ACC112 (cell line): ENCODE results near the gene TRIP12.
"Not testable (repeated sequence)": the region's sequence is repeated elsewhere in the genome, so short reads cannot be mapped to it uniquely, and the experiment has no call there.

ENCODE experiments used
- H2AFZ ChIP-seq: fragments of 200-600 bp; sonication (generic); one replicate; pipeline ENCODE4 v1.6.0; 2017; ENCODE audit warnings: antibody characterized with exemption, low read length; ENCODE audit not compliant: unreplicated experiment
- H3K27ac ChIP-seq: fragments of 200-600 bp; sonication (generic); 2 replicates; pipeline ENCODE4 v1.5.1; 2014; ENCODE audit warnings: low read depth, mild to moderate bottlenecking, antibody characterized with exemption, low read length, moderate library complexity
- H3K27me3 ChIP-seq: fragments of 200-600 bp; sonication (generic); 2 replicates; pipeline ENCODE4 v1.6.1; 2014; ENCODE audit warnings: mild to moderate bottlenecking, antibody characterized with exemption, low read length, moderate library complexity, mixed read lengths; ENCODE audit not compliant: insufficient read depth
- H3K36me3 ChIP-seq: fragments of 200-600 bp; sonication (generic); 2 replicates; pipeline ENCODE4 v1.6.1; 2016; ENCODE audit warnings: mild to moderate bottlenecking, antibody characterized with exemption, low read length, moderate library complexity, mixed read lengths; ENCODE audit not compliant: insufficient read depth
- H3K4me1 ChIP-seq: fragments of 200-600 bp; sonication (generic); one replicate; pipeline ENCODE4 v1.6.1; 2016; ENCODE audit warnings: low read length, mixed read lengths; ENCODE audit not compliant: insufficient read depth, unreplicated experiment, control insufficient read depth
- H3K4me3 ChIP-seq: fragments of 200-600 bp; sonication (generic); 2 replicates; pipeline ENCODE4 v1.5.1; 2014; ENCODE audit warnings: mild to moderate bottlenecking, low read depth, low read length
- H3K79me2 ChIP-seq: fragments of 200-600 bp; sonication (generic); one replicate; pipeline ENCODE4 v1.6.0; 2016; ENCODE audit warnings: low read length; ENCODE audit not compliant: control insufficient read depth, unreplicated experiment, insufficient read depth

Gene TRIP12

GRCh38 chr2:229775614-229776313, 146.0 kb downstream of the TRIP12 start:
- H3K4me1 ChIP-seq: peaks cover 4% of the 10 kb centered on the region
- no peak overlapping the region for H2AFZ ChIP-seq
- H3K79me2 ChIP-seq: peaks cover 18% of the 10 kb centered on the region
- H3K27ac ChIP-seq: no peak overlapping the region
- H3K4me3 ChIP-seq: no peak overlapping the region
- H3K36me3 ChIP-seq: peaks cover 51% of the 10 kb centered on the region
- no peaks in the 10 kb centered on the region for H3K27me3 ChIP-seq

- no peak overlapping the region for H3K4me3 ChIP-seq
- H3K4me1 ChIP-seq: no peaks in the 10 kb centered on the region
- H3K36me3 ChIP-seq: peaks cover 47% of the 10 kb centered on the region
- H3K79me2 ChIP-seq: peaks cover 4% of the 10 kb centered on the region
- no peaks in the 10 kb centered on the region for H3K27me3 ChIP-seq
- no peak overlapping the region for H3K27ac ChIP-seq
- no peak overlapping the region for H2AFZ ChIP-seq
Measured at GRCh38 chr2:229774237-229774636, 147.6 kb downstream of the TRIP12 start.

GRCh38 chr2:229768235-229768634, 153.6 kb downstream of the TRIP12 start:
- Histone ChIP-seq H3K36me3 (peaks cover 70% of the 10 kb centered on the region), H3K4me1 (no peaks in the 10 kb centered on the region), H2AFZ (no peak overlapping the region), H3K4me3 (no peak overlapping the region), H3K79me2 (no peaks in the 10 kb centered on the region), H3K27me3 (no peaks in the 10 kb centered on the region), H3K27ac (no peak overlapping the region)

DNA sequence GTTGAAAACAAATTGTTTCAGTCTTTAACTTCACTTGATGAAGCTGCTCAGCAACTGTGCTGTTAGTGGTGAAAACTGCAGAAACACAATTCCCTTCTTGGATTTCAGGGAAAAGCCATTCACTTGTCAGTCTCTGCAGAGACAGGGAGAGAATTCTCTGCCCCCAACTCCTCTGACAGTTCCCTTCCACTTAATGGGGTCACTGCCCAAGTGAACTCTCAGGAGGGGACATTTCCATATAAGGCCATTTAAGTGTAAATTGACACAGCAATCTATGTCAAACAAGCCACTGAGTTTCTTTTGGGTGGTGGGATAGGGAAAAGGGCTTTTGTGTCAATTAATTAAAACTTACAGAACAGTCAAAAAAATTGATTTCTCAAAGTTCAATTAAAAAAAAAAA, 156.1 kb downstream of the TRIP12 start:
- no peaks in the 10 kb centered on the region for H3K4me1 ChIP-seq
- H3K4me3 ChIP-seq: no peak overlapping the region
- H3K79me2 ChIP-seq: no peaks in the 10 kb centered on the region
- no peak overlapping the region for H3K27ac ChIP-seq
- H3K27me3 ChIP-seq: no peaks in the 10 kb centered on the region
- H3K36me3 ChIP-seq: peaks cover 60% of the 10 kb centered on the region
- H2AFZ ChIP-seq: no peak overlapping the region

DNA sequence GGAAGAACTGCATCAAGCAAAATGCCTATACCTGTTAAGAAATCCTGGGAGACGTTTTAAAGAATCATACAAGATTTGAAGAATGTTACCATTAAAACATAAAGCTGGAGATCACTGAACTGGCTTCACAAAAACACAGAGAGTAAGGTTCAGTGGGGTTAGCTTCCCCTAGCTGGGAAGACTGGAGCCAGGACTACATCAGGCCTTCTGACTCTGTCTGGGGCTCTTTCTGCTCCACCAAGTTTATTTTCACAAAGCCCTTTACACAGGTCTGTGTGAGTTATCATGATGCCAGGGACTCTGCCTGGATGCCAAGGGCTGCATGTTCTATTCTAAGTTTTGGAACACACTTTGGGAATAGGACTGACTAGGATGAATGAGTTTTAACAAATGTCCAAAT, 160.1 kb downstream of the TRIP12 start:
- Histone ChIP-seq H3K79me2 (no peaks in the 10 kb centered on the region), H2AFZ (no peak overlapping the region), H3K4me1 (no peaks in the 10 kb centered on the region), H3K36me3 (peaks cover 34% of the 10 kb centered on the region), H3K27me3 (no peaks in the 10 kb centered on the region), H3K27ac (no peak overlapping the region), H3K4me3 (no peak overlapping the region)

- H3K27ac ChIP-seq, H3K27me3 ChIP-seq, H3K4me1 ChIP-seq, H3K79me2 ChIP-seq, H2AFZ ChIP-seq, H3K36me3 ChIP-seq, H3K4me3 ChIP-seq: not testable (repeated sequence)
Measured at GRCh38 chr2:229757462-229757861, 164.3 kb downstream of the TRIP12 start.

GRCh38 chr2:229752970-229753729, 168.7 kb downstream of the TRIP12 start:
- H3K4me1 ChIP-seq: no peaks in the 10 kb centered on the region
- H3K27ac ChIP-seq: no peak overlapping the region
- no peak overlapping the region for H3K4me3 ChIP-seq
- H3K79me2 ChIP-seq: no peaks in the 10 kb centered on the region
- H3K36me3 ChIP-seq: no peaks in the 10 kb centered on the region
- H2AFZ ChIP-seq: no peak overlapping the region
- H3K27me3 ChIP-seq: no peaks in the 10 kb centered on the region

DNA sequence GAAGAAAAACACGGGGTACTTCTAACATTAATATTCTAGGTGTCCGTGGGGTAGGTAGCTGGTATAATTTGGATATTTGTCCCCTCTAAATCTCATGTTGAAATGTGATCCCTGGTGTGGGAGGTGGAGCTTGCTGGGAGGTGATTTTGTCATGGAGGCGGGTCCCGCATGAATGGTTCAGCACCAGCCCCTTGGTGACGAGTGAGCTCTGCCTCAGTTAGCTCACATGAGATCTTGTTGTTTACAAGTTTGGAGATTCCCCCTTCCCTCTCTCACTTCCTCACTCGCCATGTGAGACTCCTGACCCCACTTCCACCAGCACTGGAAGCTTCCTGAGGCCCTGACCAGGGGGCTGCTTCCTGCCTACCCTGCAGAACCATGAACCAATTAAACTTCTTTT, 172.0 kb downstream of the TRIP12 start:
- Histone ChIP-seq H2AFZ (no peak overlapping the region), H3K4me1 (no peaks in the 10 kb centered on the region), H3K36me3 (no peaks in the 10 kb centered on the region), H3K27me3 (no peaks in the 10 kb centered on the region), H3K79me2 (no peaks in the 10 kb centered on the region), H3K27ac (no peak overlapping the region), H3K4me3 (no peak overlapping the region)

DNA sequence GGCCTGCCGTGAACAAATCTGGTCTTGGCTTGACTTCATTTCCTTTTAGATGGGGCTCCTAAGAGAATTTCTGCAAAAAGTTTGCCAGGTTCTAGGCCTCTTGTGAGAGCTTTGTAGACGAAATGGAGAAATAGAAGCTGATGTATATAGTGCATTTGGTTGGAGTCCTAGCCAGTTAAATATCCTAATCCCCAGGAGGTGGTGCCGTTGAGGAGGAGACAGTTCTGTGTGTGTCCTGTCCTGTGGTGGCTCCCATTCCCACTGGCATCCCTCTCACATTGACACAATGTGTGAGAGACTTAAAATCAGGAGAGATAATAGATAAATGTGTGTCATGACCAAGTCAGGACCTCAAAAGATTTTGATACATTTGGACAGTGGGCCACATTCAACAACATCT, 172.9 kb downstream of the TRIP12 start:
- Histone ChIP-seq H3K27me3 (no peaks in the 10 kb centered on the region), H3K27ac (no peak overlapping the region), H3K4me3 (no peak overlapping the region), H3K79me2 (no peaks in the 10 kb centered on the region), H3K4me1 (no peaks in the 10 kb centered on the region), H3K36me3 (no peaks in the 10 kb centered on the region), H2AFZ (no peak overlapping the region)

GRCh38 chr2:229742691-229743090, 179.1 kb downstream of the TRIP12 start:
- not testable (repeated sequence) for H3K27me3 ChIP-seq, H3K4me1 ChIP-seq, H3K27ac ChIP-seq, H3K36me3 ChIP-seq, H3K79me2 ChIP-seq, H3K4me3 ChIP-seq, H2AFZ ChIP-seq

GRCh38 chr2:229740279-229740678, 181.5 kb downstream of the TRIP12 start:
- Histone ChIP-seq H3K79me2 (no peaks in the 10 kb centered on the region), H3K4me3 (no peak overlapping the region), H3K27ac (no peak overlapping the region), H2AFZ (no peak overlapping the region), H3K27me3 (no peaks in the 10 kb centered on the region), H3K36me3 (no peaks in the 10 kb centered on the region), H3K4me1 (no peaks in the 10 kb centered on the region)
